ENCODE results near the gene TEKT1.

Gene TEKT1

DNA sequence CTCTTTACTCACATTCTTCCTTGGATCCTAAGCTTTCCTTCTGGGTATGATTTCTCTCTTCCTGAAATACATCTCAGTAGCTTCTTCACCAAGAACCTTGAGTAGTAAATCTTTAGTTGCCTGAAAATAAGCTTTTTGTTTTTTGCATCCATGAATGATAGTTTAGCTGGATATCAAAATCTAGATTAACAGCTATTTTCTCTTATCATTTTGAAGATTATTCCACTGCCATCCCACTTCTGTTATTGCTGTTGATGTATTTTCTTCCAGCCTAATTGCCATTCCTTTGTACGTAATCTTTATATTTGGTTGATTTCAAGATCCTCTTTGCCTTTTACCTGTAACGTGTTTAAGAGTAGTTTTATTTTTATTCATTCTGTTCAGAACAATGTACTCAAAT is 63.1 kb downstream of the TEKT1 start:
- DNase-seq (ENCODE audit: low spot score) (no peak), FAIRE-seq (no peak)

DNA sequence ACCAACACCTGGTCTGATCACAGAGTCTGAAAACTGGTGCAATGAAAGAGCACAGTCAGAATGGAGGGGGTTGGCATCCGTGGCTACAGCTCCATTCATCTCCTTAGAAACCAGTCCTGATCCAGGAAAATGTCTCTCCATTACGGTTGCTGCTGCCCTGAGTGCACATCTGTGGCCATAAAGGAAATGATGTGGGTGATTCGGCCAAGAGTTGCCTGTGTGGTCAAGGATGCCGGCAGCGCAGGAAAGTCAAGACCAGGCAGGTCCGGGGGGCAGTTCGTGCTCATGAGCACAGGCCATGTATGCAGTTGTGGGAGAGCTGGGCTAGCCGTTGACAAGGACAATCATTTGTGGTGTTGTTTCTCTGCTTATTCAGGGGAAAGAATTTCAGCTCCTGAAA is 69.8 kb downstream of the TEKT1 start:
- no peak for DNase-seq (ENCODE audit: low spot score)

DNA sequence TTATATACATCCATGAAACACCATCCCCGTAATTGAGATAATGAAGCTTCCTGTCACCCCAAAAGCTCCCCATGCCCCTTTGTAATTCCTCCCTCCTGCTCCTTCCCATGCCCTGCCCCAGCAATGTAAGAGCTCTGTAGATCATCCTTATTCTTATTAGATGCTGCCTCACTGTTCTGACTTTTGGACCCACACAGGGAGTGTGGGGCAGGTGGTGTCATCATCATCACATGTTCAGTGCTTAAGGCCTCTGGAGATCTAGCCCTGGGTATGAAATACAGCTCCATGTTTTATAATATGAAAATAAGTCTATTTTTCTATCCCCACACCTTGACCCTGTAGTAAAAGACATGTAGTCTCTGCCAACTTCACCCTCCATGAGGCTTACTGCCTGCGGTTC is 73.8 kb downstream of the TEKT1 start:
- DNase-seq (ENCODE audit: low spot score), result no peak
- FAIRE-seq, result no peak

More for the DNA sequence above, 69.8 kb downstream of the TEKT1 start:
- no peak for FAIRE-seq

DNA sequence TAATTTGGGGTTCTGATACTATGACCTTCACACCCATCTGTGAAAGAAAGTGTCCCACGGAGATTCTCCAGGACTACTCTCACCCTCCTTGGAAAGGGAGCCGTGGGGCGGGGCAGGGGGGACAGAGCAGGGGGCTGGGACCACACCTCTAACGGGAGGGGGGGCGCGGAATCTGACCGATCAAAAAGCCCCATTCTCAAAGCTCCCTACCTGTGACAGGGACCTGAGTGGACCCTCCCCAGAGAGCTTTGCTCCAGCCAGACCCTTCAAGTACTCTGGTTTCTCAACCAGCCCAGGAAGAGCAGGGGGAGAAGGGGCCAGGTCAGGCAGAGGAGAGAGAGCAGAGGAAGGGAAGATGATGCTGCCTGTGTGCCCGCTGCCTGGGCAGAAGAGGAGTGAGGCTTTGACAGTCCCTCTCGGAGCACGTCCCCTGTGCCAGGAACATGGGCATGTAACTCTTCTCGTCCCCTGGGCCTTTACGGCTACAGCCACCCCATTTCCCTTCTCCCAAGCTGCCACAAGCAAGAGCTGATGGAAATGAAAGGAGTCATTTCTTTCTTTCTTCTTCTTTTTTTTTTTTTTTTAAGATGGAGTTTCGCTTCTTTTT is 75.0 kb downstream of the TEKT1 start:
- FAIRE-seq (no peak), DNase-seq (ENCODE audit: low spot score) (no peak)

DNA sequence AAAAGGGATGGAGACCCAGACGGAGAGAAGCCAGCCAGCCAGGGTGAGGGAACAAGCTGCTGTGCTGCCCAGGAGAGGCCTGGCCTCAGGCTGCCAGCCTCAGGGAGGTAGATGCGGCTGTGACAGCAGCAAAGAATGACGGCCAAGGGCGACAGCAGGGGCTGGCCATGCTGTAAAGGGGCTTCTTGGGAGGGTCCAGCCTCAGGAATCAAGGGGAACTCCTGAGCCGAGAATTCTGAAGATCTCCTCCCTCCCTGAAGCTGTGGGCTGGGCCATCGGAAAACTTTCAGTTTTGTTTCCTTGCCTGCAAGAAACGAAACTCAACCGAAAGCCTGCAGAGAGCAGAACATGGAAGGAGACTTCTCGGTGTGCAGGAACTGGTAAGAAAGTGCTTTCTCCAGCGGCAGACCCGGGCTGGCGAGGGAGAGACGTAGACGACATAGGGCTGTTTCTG is 75.8 kb downstream of the TEKT1 start, which contains the start of gene XAF1:
XAF1 (plus strand) TSS at position 316 of the 454 bp plus-strand sequence; CDS start at position 349, 33 bp downstream.
- FAIRE-seq, result no peak
- no peak for DNase-seq (ENCODE audit: low spot score)

DNA sequence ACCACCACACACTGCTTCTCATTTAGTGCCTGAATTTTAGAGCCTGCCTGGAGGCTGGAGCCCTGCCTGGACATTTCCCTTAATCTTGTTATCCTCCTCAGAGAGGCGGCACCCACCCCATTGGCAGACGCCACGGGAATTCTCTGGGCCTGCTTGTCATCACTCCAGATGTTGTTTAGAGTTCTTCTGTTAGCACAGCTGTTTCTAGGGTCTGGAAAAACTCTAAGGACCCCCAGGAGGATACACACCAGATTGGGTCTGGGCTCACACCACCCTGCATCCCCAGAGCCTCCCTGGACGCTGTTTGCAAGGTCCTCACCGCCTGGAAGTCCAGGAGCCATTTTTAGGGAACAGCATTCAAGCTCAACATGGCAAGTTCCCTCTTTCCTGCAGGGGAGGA is 76.2 kb downstream of the TEKT1 start:
- DNase-seq (ENCODE audit: low spot score) (no peak), FAIRE-seq (no peak)

DNA sequence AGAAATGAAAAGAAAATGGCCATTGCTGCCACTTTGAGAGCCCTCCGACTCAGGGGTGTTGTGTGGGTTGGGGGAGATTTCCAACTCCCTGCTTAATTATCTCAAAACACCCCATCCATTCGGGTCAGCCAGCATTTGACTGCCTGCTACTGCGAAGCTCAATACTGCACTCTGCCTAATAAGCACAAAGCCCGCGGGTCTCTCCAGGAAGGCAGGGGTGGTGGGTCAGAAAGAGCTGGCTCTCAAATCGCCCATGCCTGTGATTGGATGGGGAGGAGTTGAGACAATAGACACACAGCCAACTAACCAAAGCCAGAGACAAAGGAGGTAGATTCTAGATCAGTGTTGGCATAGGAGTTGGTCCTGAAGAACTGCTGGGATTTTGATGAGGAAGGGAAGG is 78.0 kb downstream of the TEKT1 start:
- FAIRE-seq (no peak), DNase-seq (ENCODE audit: low spot score) (no peak)

DNA sequence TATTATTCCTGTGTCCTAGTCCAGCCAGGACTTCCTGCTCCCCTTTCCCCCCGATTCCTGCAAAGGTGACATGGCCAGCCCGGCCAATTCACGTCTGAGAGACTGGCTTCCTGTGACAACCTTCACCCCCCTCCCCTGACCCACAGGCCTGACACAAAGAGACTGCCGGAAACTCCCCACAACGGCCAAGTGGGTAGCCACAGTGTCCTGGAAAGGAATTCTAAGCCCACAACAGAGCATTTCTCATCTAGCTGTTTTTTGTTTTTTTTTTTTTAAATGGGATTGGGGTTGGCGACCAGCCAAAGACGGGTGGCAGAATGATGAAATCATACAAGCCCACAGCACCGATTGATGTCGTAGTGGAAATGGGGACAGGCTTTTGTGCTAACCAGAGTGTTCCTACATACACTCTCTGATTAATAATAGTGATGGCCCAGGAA is 78.5 kb downstream of the TEKT1 start:
- no peak for FAIRE-seq

DNA sequence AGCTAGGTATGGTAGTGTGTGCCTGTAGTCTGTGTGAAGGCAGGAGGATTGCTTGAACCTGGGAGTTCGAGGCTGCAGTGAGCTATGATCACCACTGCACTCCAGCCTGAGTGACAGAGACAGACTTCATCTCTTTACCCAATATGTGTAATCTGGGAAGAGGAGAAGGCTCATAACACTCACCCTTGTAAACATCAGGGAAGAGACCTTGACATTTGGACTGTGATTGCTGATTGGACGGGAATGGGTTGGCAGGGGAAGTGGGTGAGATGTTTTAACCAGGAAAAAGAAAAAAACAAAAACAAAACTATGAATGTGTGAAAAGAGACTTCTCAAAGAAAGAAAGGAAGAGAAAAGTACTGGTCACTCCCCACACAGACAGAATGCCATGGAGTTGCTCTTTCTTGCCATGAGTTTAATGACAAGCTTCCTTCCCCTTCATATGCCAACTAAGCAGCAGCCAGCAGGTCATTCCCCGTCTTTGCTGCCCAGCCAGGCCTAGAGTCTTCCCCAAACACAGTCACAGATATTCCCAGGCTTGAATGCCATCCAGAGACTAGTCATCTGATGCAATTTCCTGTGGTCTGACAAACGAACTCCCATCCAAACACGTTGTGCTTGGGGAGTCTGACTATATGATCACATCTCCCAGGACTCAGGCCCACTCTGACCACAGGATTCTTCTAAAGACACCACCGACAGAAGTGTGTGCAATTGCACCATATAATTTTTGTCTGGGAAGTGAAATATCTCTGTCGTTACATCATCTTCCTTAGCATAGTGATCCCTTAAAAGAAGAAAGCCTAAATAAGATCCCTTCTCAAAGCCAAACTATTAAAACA is 79.2 kb downstream of the TEKT1 start:
- peak; percentile 83 for DNase-seq (ENCODE audit: low spot score)
- FAIRE-seq, result no peak

More for the DNA sequence above, 78.5 kb downstream of the TEKT1 start:
- DNase-seq (ENCODE audit: low spot score), result peak; percentile 80

DNA sequence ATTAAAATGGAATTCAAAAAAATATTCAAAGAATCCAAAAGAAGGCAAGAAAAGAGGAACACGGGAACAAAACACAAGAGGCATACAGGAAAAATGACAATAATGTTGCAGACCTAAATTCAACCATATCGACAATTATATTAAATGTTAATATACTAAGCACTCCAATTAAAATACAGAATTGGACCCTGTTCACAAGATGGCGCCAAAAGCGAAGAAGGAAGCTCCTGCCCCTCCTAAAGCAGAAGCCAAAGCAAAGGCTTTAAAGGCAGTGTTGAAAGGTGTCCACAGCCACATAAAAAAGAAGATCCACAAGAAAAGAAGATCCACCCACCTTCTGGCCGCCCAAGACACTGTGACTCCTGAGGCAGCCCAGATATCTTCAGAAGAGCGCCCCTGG is 82.0 kb downstream of the TEKT1 start:
- no peak for FAIRE-seq
- no peak for DNase-seq (ENCODE audit: low spot score)

DNA sequence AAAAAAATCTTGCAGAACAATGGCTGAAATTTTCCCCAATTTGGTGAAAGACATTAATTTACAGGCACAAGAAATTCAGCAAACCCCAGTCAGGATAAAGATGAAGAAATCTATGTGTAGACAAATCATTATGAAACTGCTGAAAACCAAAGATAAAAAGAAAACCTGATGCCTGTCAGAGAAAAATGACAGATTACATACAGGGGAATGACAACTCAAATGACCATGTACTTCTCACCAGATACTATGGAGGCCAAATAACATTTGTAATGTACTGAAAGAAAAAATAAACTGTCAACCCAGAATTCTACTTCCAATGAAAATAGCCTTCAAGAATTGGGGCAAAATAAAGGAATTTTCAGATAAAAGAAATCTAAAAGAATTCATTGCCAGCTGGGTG is 82.9 kb downstream of the TEKT1 start:
- DNase-seq (ENCODE audit: low spot score) (no peak), FAIRE-seq (no peak)

Measured in urothelium cell line (cell line).